Kidney (tissue), 14 donors: Measurements from ENCODE around the gene ZFAND3. TPM values are rescaled to one million over a fixed set of nuclear protein-coding genes. Genes with fewer than 3 reads are reported as not detected.

Experiments used
- DNase-seq, 5 donors: peaks; one replicate each; pipeline ENCODE4 v3.0.0-alpha.2; 2013 to 2020
- FAIRE-seq: peaks from 2 replicates; lab custom pipeline; 2012; peaks lifted over from hg19 to GRCh38; lab: Jason Lieb, UNC
- H3K27ac ChIP-seq, 2 donors: one replicate each; pipeline ENCODE4 v1.7.0; 2013; ENCODE audit warnings: low read depth in 2 of 2, low read length in 2 of 2, inconsistent platforms in 1 of 2
- H3K27me3 ChIP-seq: one replicate; pipeline ENCODE4 v1.7.1; 2013; ENCODE audit warnings: low read length, inconsistent platforms; ENCODE audit not compliant: control insufficient read depth, insufficient read depth
- H3K36me3 ChIP-seq, 3 donors: one replicate each; pipeline versions ENCODE4 v1.7.0 to v1.7.1; 2013; ENCODE audit warnings: low read length in 3 of 3, control low read depth in 1 of 3, inconsistent platforms in 1 of 3; ENCODE audit not compliant: insufficient read depth in 3 of 3, control insufficient read depth in 2 of 3
- H3K4me1 ChIP-seq, 3 donors: one replicate each; pipeline versions ENCODE4 v1.7.0 to v1.7.1; 2013; ENCODE audit warnings: low read length in 3 of 3, inconsistent platforms in 1 of 3, low read depth in 1 of 3; ENCODE audit not compliant: control insufficient read depth in 2 of 3, insufficient read depth in 2 of 3
- H3K4me3 ChIP-seq, 3 donors: one replicate each; pipeline versions ENCODE4 v1.7.0 to v1.8.1; 2013; ENCODE audit warnings: low read length in 3 of 3, control low read depth in 1 of 3, inconsistent platforms in 1 of 3
- H3K9ac ChIP-seq, 3 donors: one replicate each; pipeline versions ENCODE4 v1.7.0 to v1.7.1; 2013; ENCODE audit warnings: low read length in 3 of 3, control low read depth in 1 of 3, inconsistent platforms in 1 of 3
- H3K9me3 ChIP-seq, 3 donors: one replicate each; pipeline versions ENCODE4 v1.7.0 to v1.7.1; 2013; ENCODE audit warnings: low read length in 3 of 3, control low read depth in 1 of 3, inconsistent platforms in 1 of 3; ENCODE audit not compliant: control insufficient read depth in 2 of 3, insufficient read depth in 1 of 3
- intact Hi-C: fragments of 100-400 bp; cut with DNase I; formaldehyde crosslinking; loops from one replicate; pipeline ENCODE4 v1.11.1; 2022
- polyA plus RNA-seq: library from polyadenylated mRNA; stranded (reverse); fragments of 350-450 nt; fragmentation: Illumina TruSeq; extraction: RNeasy Lipid Tissue Mini Kit (QIAGEN cat#74804); gene quantifications from one replicate; pipeline ENCODE4 v1.2.3, GENCODE V29; 2014; ENCODE audit warnings: low read depth, low replicate concordance; ENCODE audit not compliant: insufficient read depth
- total RNA-seq: library from RNA; stranded (reverse); fragmentation: NEBNext Ultra II Directional; extraction: Animal tissue kit (Norgen Biotek cat#: 25700); gene quantifications from one replicate; pipeline ENCODE4 v1.2.1, GENCODE V29; 2021
- TF ChIP-seq, protein P1 (sequence below): IDR thresholded peaks from 3 replicates; pipeline ENCODE4 v1.5.1; 2012; ENCODE audit warnings: mild to moderate bottlenecking, moderate library complexity, borderline replicate concordance; ENCODE audit not compliant: insufficient read depth; ENCODE audit errors: extremely low read depth
- donor health status: control.
- donor health status: control.
- donor health status: control.
- donor health status: control.
- donor health status: control.
- donor health status: DM: yes; HTN: yes; CAD: no.
- donor health status: Normal renal cell carcinoma (clear cell type).

Gene ZFAND3
- total and polyA plus RNA-seq, 2 donors from 2014 or later = 44.6 to 104 TPM

DNA sequence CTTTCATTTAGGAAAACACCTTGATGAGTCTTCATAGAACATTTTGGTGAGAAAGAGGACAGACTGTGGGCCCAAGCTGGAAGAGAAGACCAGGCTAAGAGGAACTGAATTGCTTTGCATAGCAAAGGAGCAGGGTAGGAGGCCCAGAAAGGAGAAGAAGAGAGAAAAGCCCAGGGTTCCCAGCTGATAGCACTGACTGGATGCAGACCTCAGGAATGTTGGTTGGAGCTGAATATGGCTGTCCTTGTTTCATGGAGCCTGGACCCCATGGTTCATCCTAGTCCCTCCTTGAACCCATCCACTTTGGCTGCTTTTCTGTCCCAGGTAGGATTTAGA, 18.0 kb upstream of the ZFAND3 start:
- TF ChIP-seq, protein P1, sequence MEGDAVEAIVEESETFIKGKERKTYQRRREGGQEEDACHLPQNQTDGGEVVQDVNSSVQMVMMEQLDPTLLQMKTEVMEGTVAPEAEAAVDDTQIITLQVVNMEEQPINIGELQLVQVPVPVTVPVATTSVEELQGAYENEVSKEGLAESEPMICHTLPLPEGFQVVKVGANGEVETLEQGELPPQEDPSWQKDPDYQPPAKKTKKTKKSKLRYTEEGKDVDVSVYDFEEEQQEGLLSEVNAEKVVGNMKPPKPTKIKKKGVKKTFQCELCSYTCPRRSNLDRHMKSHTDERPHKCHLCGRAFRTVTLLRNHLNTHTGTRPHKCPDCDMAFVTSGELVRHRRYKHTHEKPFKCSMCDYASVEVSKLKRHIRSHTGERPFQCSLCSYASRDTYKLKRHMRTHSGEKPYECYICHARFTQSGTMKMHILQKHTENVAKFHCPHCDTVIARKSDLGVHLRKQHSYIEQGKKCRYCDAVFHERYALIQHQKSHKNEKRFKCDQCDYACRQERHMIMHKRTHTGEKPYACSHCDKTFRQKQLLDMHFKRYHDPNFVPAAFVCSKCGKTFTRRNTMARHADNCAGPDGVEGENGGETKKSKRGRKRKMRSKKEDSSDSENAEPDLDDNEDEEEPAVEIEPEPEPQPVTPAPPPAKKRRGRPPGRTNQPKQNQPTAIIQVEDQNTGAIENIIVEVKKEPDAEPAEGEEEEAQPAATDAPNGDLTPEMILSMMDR = no peak
- Histone ChIP-seq H3K36me3 (no peaks in the 10 kb centered on the region), H3K4me1 (no peaks in the 10 kb centered on the region), H3K9me3 (no peaks in the 10 kb centered on the region), H3K4me3 (no peak overlapping the region), H3K9ac (no peak overlapping the region), H3K27me3 (no peaks in the 10 kb centered on the region), H3K27ac (no peak overlapping the region)
- intact Hi-C loops = no loop called here
- no peak for FAIRE-seq
- no peak for DNase-seq

DNA sequence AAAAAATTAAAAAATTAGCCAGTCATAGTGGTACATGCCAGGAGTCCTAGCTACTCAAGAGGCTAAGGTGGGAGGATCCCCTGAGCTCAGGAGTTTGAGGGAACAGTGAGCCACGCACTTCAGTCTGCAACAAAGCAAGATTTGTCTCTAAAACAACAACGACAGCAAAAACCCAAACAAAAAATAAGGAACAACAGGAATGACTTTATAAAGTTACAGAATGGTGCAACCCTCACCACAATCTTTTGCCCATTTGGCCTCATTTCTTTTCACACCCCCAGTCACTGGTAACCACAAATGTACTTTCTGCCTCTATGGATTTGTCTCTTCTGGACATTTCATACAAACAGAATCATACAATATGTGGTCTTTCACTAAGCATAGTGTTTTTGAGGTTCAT, 16.7 kb upstream of the ZFAND3 start:
- H3K27ac ChIP-seq = no peak overlapping the region
- H3K9ac ChIP-seq = no peak overlapping the region
- H3K36me3 ChIP-seq = no peaks in the 10 kb centered on the region
- no peak overlapping the region for H3K4me3 ChIP-seq
- FAIRE-seq (no peak), DNase-seq (no peak)
- TF ChIP-seq, protein P1 = no peak
- peaks cover 0 to 3% (median 0%) of the 10 kb centered on the region in 3 donors for H3K4me1 ChIP-seq
- intact Hi-C loops = no loop called here
- no peaks in the 10 kb centered on the region for H3K9me3 ChIP-seq
- H3K27me3 ChIP-seq = no peaks in the 10 kb centered on the region

DNA sequence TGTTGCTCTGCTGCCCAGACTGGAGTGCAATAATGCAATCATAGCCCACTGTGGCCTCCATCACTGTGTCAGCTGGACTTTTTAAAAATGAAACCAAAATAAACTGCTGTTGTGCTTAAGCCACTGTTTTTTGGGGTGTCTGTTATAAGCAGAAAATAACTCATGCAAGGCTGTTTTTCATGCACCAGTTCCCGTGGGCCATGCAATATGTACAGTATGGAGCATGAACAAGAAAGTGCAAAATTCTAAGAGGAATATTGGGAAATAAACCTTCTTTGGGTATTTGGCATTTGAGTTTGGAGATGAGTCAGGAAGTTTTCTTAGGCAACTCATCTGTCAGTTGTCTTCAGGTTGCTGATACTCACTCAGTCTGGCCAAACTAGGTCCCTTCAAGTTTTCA, 14.9 kb upstream of the ZFAND3 start:
- FAIRE-seq (no peak), DNase-seq (no peak)
- no peaks in the 10 kb centered on the region for H3K27me3 ChIP-seq
- H3K9me3 ChIP-seq = no peaks in the 10 kb centered on the region
- intact Hi-C loops = no loop called here
- no peak overlapping the region for H3K9ac ChIP-seq
- no peak overlapping the region for H3K4me3 ChIP-seq
- H3K36me3 ChIP-seq = no peaks in the 10 kb centered on the region
- H3K27ac ChIP-seq = no peak overlapping the region
- TF ChIP-seq, protein P1 = no peak
- peaks cover 3 to 9% (median 9%) of the 10 kb centered on the region in 3 donors for H3K4me1 ChIP-seq

DNA sequence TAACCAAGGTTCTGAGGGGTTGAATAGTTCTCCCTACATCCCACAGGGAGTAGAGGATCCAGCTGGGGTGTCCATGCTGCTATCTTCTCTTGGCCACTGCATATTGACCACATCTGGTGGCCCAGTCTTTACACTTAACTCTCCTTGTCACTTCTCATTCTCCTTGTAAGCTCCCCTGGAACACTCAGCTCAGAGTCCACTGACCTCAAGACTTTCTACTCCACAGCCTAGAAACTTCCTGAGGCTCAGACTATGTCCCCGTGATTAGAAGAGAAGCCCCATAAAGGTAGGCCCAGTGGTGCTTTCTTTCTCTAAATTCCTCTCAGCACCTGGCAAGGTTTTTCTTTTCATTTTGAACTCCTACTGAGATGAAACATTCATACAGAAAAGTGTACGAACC, 13.3 kb upstream of the ZFAND3 start:
- no peak overlapping the region for H3K4me3 ChIP-seq
- no peaks in the 10 kb centered on the region for H3K36me3 ChIP-seq
- H3K9me3 ChIP-seq = no peaks in the 10 kb centered on the region
- no peak for FAIRE-seq
- TF ChIP-seq, protein P1 = no peak
- H3K4me1 ChIP-seq = peaks cover 3 to 9% (median 9%) of the 10 kb centered on the region in 3 donors
- H3K9ac ChIP-seq = no peak overlapping the region
- no peak for DNase-seq
- H3K27ac ChIP-seq = no peak overlapping the region
- intact Hi-C loops = no loop called here
- H3K27me3 ChIP-seq = no peaks in the 10 kb centered on the region
